Loucy (cell line): ENCODE measurements around the gene JAG2.

Source experiments
- H2AFZ ChIP-seq: fragments of 200-600 bp; sonication (generic); 2 replicates; pipeline ENCODE4 v1.6.0; 2016; ENCODE audit warnings: antibody characterized with exemption, mild to moderate bottlenecking, low read length, moderate library complexity
- H3F3A ChIP-seq: fragments of 200-600 bp; 2 replicates; pipeline ENCODE4 v1.6.0; 2016; ENCODE audit warnings: antibody characterized with exemption, low read depth, mild to moderate bottlenecking
- H3K27me3 ChIP-seq: fragments of 200-600 bp; sonication (generic); 2 replicates; pipeline ENCODE4 v1.6.1; 2014; ENCODE audit warnings: low read length, mild to moderate bottlenecking; ENCODE audit not compliant: insufficient read depth, poor library complexity, severe bottlenecking
- H3K36me3 ChIP-seq: fragments of 200-600 bp; sonication (generic); 2 replicates; pipeline ENCODE4 v1.6.1; 2016; ENCODE audit warnings: low read length; ENCODE audit not compliant: insufficient read depth
- H3K4me1 ChIP-seq: fragments of 200-600 bp; sonication (generic); 2 replicates; pipeline ENCODE4 v1.5.1; 2014; ENCODE audit warnings: low read length, mild to moderate bottlenecking; ENCODE audit not compliant: insufficient read depth, poor library complexity, severe bottlenecking
- H3K4me2 ChIP-seq: fragments of 200-600 bp; sonication (generic); 2 replicates; pipeline ENCODE4 v1.6.0; 2014; ENCODE audit warnings: antibody characterized with exemption, low read length, low read depth, mild to moderate bottlenecking; ENCODE audit not compliant: poor library complexity, severe bottlenecking
- H3K4me3 ChIP-seq: fragments of 200-600 bp; sonication (generic); 2 replicates; pipeline ENCODE4 v1.5.1; 2014; ENCODE audit warnings: low read length, mild to moderate bottlenecking, mixed read lengths; ENCODE audit not compliant: poor library complexity, severe bottlenecking
- H3K79me2 ChIP-seq: fragments of 200-600 bp; sonication (generic); 2 replicates; pipeline ENCODE4 v1.6.1; 2014; ENCODE audit warnings: low read length; ENCODE audit not compliant: insufficient read depth
- H3K9ac ChIP-seq: fragments of 200-600 bp; sonication (generic); 2 replicates; pipeline ENCODE4 v1.6.0; 2014; ENCODE audit warnings: mild to moderate bottlenecking, low read depth, low read length, moderate library complexity; ENCODE audit not compliant: poor library complexity, severe bottlenecking
- H3K9me2 ChIP-seq: fragments of 200-600 bp; sonication (generic); replicated peaks from 2 replicates; pipeline ENCODE4 v1.6.1; 2016; ENCODE audit warnings: low read depth, low read length, mixed read lengths
- H3K9me3 ChIP-seq: fragments of 200-600 bp; sonication (generic); 2 replicates; pipeline ENCODE4 v1.6.1; 2014; ENCODE audit warnings: mild to moderate bottlenecking, antibody characterized with exemption, low read length, low read depth; ENCODE audit not compliant: insufficient read depth
- H4K20me1 ChIP-seq: fragments of 200-600 bp; sonication (generic); 2 replicates; pipeline ENCODE4 v1.6.0; 2014; ENCODE audit warnings: antibody characterized with exemption, low read length, mild to moderate bottlenecking; ENCODE audit not compliant: insufficient read depth, poor library complexity, severe bottlenecking
- CTCF ChIP-seq: fragments of 200-600 bp; sonication (generic); conservative IDR thresholded peaks from 2 replicates; pipeline ENCODE4 v1.5.1; 2014; ENCODE audit warnings: mild to moderate bottlenecking, antibody characterized with exemption, low read length
- EZH2phosphoT487 ChIP-seq: fragments of 200-600 bp; IDR thresholded peaks from 2 replicates; pipeline ENCODE4 v1.6.1; 2018; ENCODE audit warnings: antibody characterized with exemption, mild to moderate bottlenecking, moderate library complexity, borderline replicate concordance

The JAG2 gene

GRCh38 chr14:105158794-105159193, 9.8 kb downstream of the JAG2 start:
- H3K9me3 ChIP-seq, result no peaks in the 10 kb centered on the region
- no peaks in the 10 kb centered on the region for H3K79me2 ChIP-seq
- H4K20me1 ChIP-seq, result no peaks in the 10 kb centered on the region
- no peak overlapping the region for H3K4me2 ChIP-seq
- H2AFZ ChIP-seq, result no peak overlapping the region
- no peaks in the 10 kb centered on the region; the same call in 1 of the 2 replicates for H3F3A ChIP-seq
- H3K9me2 ChIP-seq, result no peaks in the 10 kb centered on the region
- TF ChIP-seq CTCF (no peak), EZH2phosphoT487 (no peak)
- no peaks in the 10 kb centered on the region for H3K36me3 ChIP-seq
- H3K4me3 ChIP-seq, result no peak overlapping the region
- H3K27me3 ChIP-seq, result no peaks in the 10 kb centered on the region
- no peak overlapping the region for H3K9ac ChIP-seq
- peaks cover 28% of the 10 kb centered on the region for H3K4me1 ChIP-seq

DNA sequence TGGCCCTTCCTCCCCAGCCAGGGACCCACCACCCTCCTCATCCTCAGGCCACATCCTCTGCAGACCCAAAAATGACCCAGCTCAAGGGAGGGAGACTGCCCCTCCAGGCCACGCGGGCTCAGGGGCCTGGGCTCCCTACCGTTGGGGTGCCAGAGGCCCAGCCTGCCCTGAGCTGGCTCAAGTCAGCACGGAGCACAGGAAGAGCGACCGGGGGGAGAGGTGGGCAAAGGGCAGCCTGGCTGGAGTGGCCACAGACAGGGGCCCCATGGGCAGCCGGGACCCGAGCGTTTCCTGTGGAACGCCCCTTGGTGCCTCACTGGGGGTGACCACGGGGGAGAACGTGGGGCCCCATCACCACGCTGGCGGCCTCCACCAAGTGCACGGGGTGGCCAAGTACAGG, 10.7 kb downstream of the JAG2 start:
- no peak overlapping the region for H3K4me2 ChIP-seq
- TF ChIP-seq CTCF, result no peak
- no peak for TF ChIP-seq EZH2phosphoT487
- H3K9me3 ChIP-seq, result no peaks in the 10 kb centered on the region

DNA sequence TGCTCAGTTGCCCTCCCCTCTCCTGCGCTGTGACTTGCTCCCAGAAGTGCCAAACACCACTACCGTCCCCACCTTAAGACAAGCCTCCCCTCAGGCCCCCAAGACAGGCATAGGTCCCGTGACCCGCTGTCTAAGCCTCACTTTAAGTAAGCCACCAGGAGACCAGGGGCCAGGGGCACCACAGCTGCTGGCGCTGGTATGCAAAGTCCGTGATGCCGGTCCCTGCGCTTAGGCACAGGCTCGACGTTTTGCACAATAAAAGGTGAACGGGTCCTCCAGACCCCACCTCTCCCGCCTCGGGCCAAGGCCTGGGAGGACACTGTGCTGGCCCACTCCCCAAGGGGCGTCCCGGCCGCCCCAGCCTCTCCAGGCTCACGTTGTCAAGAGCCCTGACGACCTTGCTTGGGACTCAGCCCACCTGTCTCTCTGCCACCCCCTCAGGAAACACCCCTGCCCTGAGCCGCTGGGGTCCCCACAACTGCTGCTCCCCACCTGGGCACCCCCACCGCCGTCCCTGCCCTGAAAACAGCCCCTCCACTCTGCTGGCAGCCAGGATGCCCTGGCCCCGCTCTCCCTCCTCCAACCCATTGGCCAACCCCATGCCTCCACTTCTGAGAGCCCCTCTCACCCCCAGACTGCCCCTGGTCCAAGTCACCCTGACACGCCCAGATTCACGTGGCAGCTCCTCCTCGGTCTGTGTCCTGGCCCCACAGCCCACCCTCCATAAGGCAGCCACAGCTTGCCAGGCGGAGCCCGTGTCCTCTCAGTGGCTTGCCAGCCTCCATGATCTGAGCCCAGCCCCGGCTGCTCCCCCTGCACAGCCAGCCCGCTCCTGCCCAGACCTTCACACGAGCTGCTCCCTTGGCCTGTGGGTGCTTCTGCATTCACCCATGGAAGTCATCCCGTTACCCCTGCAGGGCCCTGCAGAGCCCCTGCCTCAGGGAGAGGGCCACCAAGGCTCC, 11.9 kb downstream of the JAG2 start:
- Histone ChIP-seq H2AFZ (no peak overlapping the region), H3K9me3 (no peaks in the 10 kb centered on the region), H4K20me1 (no peaks in the 10 kb centered on the region), H3K79me2 (no peaks in the 10 kb centered on the region), H3K36me3 (no peaks in the 10 kb centered on the region), H3K9ac (no peak overlapping the region), H3F3A (no peaks in the 10 kb centered on the region; the same call in 1 of the 2 replicates), H3K9me2 (no peaks in the 10 kb centered on the region), H3K4me1 (peaks cover 13% of the 10 kb centered on the region), H3K4me2 (no peak overlapping the region), H3K4me3 (no peak overlapping the region), H3K27me3 (no peaks in the 10 kb centered on the region)
- TF ChIP-seq CTCF (no peak), EZH2phosphoT487 (no peak)

More for the DNA sequence above, 10.7 kb downstream of the JAG2 start:
- no peak overlapping the region for H3K4me3 ChIP-seq
- H3K9me2 ChIP-seq, result no peaks in the 10 kb centered on the region
- H3K79me2 ChIP-seq, result no peaks in the 10 kb centered on the region
- H3K9ac ChIP-seq, result no peak overlapping the region
- no peak overlapping the region for H2AFZ ChIP-seq
- no peaks in the 10 kb centered on the region; the same call in 1 of the 2 replicates for H3F3A ChIP-seq
- H3K4me1 ChIP-seq, result peaks cover 24% of the 10 kb centered on the region
- H3K36me3 ChIP-seq, result no peaks in the 10 kb centered on the region
- H3K27me3 ChIP-seq, result no peaks in the 10 kb centered on the region
- no peaks in the 10 kb centered on the region for H4K20me1 ChIP-seq
